Neural cell (in vitro differentiated cells): ENCODE results near the gene HIBCH.

Experiments
- CTCF ChIP-seq: fragments of 450-650 bp; IDR thresholded peaks from 2 replicates; pipeline ENCODE4 v1.5.1; 2014; ENCODE audit warnings: antibody characterized with exemption, mild to moderate bottlenecking, moderate library complexity; ENCODE audit not compliant: poor library complexity, severe bottlenecking
- EP300 ChIP-seq: fragments of 450-650 bp; conservative IDR thresholded peaks from 2 replicates; pipeline ENCODE4 v1.6.1; 2014; ENCODE audit warnings: antibody characterized with exemption, mild to moderate bottlenecking, moderate library complexity; ENCODE audit not compliant: poor library complexity, severe bottlenecking
- POLR2AphosphoS5 ChIP-seq: IDR thresholded peaks from 2 replicates; pipeline ENCODE4 v1.6.1; 2012

- no peak for TF ChIP-seq CTCF
- TF ChIP-seq POLR2AphosphoS5, result no peak
- TF ChIP-seq EP300, result no peak
Observed at GRCh38 chr2:190367091-190367490, 47.5 kb upstream of the HIBCH start.
